ENCODE data around the gene PIEZO1.
A peak's percentile ranks its signal among the peaks of the same experiment; 100 is the strongest.

PIEZO1 gene

GRCh38 chr16:88784074-88784855 is 755 bp downstream of the PIEZO1 start:
- DNase-seq, result peak; percentile 70
- H3K27me3 Mint-ChIP-seq, result no peaks in the 10 kb centered on the region
- H3K4me3 Mint-ChIP-seq, result peak overlapping the region; percentile 83
- H3K27ac Mint-ChIP-seq, result peak overlapping the region; percentile 97
- H3K36me3 Mint-ChIP-seq (ENCODE audit: low read depth), result peaks cover 17% of the 10 kb centered on the region
- no peaks in the 10 kb centered on the region for H3K9me3 Mint-ChIP-seq
- peaks cover 48% of the 10 kb centered on the region for H3K4me1 Mint-ChIP-seq (ENCODE audit: low read depth)

DNA sequence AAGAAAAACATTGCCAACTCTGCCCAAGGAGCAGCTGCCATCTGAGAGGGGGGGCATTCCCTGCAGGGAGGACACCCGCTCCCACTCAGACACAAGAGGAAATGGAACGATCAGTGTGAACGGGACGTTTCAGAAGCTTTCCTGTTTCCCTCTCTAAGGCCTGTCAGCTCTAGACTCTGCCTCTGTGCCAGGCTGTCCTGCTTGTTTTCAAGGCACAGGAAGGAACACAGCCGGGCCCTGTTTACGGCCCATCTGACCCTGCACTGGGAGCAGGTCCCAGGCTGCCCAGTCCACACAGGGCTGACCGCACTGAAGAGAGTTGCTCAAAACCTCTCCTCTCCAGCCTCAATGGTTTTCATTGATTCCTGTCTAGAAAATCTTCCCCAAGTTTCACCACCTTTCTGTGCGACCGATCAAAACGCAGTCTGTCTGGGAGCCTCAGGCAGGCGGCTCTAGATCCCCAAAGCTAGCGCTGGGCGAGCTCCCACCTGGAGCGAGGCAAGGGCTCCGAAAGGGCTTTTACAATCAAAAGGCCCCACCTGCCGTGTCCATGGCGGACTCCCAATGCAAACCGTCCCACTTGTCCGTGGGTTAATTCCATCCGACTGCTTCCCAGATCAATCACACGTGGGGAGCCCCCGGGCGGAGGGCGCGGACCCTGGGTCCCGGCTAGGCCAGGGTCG is 1.5 kb downstream of the PIEZO1 start:
- Mint-ChIP-seq H3K4me3 (peak overlapping the region; percentile 83), H3K27me3 (no peaks in the 10 kb centered on the region), H3K27ac (peak overlapping the region; percentile 97), H3K4me1 (ENCODE audit: low read depth) (peaks cover 51% of the 10 kb centered on the region), H3K36me3 (ENCODE audit: low read depth) (peaks cover 17% of the 10 kb centered on the region), H3K9me3 (no peaks in the 10 kb centered on the region)
- peak; percentile 49 for DNase-seq

- peak; percentile 84 for DNase-seq
- Mint-ChIP-seq H3K27me3 (no peaks in the 10 kb centered on the region), H3K36me3 (ENCODE audit: low read depth) (peaks cover 25% of the 10 kb centered on the region), H3K4me1 (ENCODE audit: low read depth) (peaks cover 59% of the 10 kb centered on the region), H3K4me3 (peak overlapping the region; percentile 83), H3K27ac (peak overlapping the region; percentile 97), H3K9me3 (no peaks in the 10 kb centered on the region)
Measured at GRCh38 chr16:88782454-88783390, 2.3 kb downstream of the PIEZO1 start.

GRCh38 chr16:88781140-88782077 is 3.6 kb downstream of the PIEZO1 start:
- peak overlapping the region; percentile 83 for H3K4me3 Mint-ChIP-seq
- peak overlapping the region; percentile 97 for H3K27ac Mint-ChIP-seq
- peaks cover 33% of the 10 kb centered on the region for H3K36me3 Mint-ChIP-seq (ENCODE audit: low read depth)
- H3K27me3 Mint-ChIP-seq, result no peaks in the 10 kb centered on the region
- H3K9me3 Mint-ChIP-seq, result no peaks in the 10 kb centered on the region
- peaks cover 64% of the 10 kb centered on the region for H3K4me1 Mint-ChIP-seq (ENCODE audit: low read depth)
- DNase-seq, result peak; percentile 83

DNA sequence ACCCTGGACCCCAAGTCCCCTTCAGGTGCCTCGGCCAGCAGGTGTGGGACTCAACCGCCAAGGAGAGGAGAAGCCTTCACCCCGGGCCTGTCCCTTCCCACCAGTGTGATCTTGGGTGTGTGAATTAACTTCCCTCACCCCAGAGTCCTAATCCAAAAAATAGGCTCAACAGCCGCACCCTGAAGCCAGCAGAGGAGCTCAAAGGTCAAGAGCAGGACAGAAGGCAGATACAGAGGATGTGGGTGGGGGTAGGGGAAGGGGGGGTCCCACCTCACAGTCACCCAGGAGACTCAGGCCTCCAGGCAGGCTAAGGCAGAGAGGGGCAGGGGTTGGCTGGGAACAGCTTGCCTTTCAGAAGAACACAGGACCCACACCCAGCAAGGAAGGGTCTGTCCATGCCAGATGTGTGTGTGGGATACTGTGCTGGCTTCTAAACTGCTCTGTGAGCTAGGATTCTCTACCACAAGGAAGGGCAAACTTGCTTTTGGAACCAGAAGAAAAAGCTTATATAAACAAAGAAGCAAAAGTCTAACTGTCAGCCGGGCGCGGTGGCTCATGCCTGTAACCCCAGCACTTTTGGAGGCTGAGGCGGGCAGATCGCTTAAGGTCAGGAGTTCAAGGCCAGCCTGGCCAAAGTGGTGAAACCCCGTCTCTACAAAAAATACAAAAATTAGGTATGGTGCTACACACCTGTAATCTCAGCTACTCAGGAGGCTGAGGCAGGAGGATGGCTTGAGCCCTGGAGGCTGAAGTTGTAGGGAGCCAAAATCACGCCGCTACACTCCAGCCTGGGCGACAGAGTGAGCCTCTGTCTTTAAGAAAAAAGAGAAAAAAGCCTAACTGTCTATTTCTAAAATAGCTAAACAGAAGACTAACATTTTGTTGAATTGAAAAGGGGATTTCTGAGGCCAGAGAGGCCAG is 4.6 kb downstream of the PIEZO1 start:
- Mint-ChIP-seq H3K36me3 (ENCODE audit: low read depth) (peaks cover 38% of the 10 kb centered on the region), H3K4me3 (peak overlapping the region; percentile 83), H3K27me3 (no peaks in the 10 kb centered on the region), H3K27ac (peak overlapping the region; percentile 97), H3K9me3 (no peaks in the 10 kb centered on the region), H3K4me1 (ENCODE audit: low read depth) (peaks cover 61% of the 10 kb centered on the region)
- no peak for DNase-seq

DNA sequence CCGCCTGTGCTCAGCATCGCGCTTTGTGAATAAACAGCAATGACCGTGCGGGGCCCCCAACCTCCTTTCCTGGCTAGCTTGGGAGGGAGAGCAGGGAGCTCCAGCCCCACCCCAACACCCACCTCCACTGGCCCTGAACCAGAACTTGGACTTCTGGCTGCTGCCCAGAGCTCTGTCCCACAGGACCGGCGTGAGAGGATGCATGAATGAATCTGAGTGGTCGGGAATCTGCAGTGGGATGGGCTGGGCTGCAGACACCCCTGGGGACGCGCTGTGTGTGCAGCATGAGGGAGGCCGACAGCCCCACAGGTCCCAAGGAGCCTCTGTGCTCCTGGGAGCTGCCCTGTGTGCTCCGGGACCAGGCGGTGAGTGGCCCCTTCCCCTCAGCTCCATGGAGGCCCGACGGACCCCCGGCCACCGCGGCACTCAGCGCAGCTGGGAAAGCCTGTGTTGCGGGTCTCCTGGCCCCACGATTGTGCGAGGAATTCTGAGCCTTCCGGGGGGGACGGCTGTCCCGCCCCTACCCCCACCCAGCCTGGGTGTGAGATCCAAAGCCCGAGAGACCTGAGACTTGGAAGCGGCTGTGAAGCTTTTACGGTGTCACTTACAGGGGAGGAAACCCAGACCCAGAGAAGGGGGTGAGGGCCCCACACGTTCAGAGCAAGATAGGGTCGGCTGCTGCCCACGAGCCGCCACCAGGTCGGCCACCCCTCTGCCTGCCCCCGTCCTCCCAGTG is 5.4 kb downstream of the PIEZO1 start:
- DNase-seq, result no peak
- H3K4me3 Mint-ChIP-seq, result peak overlapping the region; percentile 83
- peak overlapping the region; percentile 97 for H3K27ac Mint-ChIP-seq
- no peaks in the 10 kb centered on the region for H3K9me3 Mint-ChIP-seq
- peaks cover 39% of the 10 kb centered on the region for H3K36me3 Mint-ChIP-seq (ENCODE audit: low read depth)
- no peaks in the 10 kb centered on the region for H3K27me3 Mint-ChIP-seq
- H3K4me1 Mint-ChIP-seq (ENCODE audit: low read depth), result peaks cover 61% of the 10 kb centered on the region

- H3K27me3 Mint-ChIP-seq, result no peaks in the 10 kb centered on the region
- H3K36me3 Mint-ChIP-seq (ENCODE audit: low read depth), result peaks cover 35% of the 10 kb centered on the region
- H3K4me1 Mint-ChIP-seq (ENCODE audit: low read depth), result peaks cover 62% of the 10 kb centered on the region
- no peaks in the 10 kb centered on the region for H3K9me3 Mint-ChIP-seq
- H3K4me3 Mint-ChIP-seq, result no peak overlapping the region
- peak overlapping the region; percentile 26 for H3K27ac Mint-ChIP-seq
- DNase-seq, result no peak
Measured at GRCh38 chr16:88778541-88779065, 6.4 kb downstream of the PIEZO1 start.

GRCh38 chr16:88778271-88778525 is 6.8 kb downstream of the PIEZO1 start:
- DNase-seq, result no peak
- Mint-ChIP-seq H3K27me3 (no peaks in the 10 kb centered on the region), H3K9me3 (no peaks in the 10 kb centered on the region), H3K4me3 (no peak overlapping the region), H3K4me1 (ENCODE audit: low read depth) (peaks cover 58% of the 10 kb centered on the region), H3K27ac (peak overlapping the region; percentile 26), H3K36me3 (ENCODE audit: low read depth) (peaks cover 31% of the 10 kb centered on the region)

DNA sequence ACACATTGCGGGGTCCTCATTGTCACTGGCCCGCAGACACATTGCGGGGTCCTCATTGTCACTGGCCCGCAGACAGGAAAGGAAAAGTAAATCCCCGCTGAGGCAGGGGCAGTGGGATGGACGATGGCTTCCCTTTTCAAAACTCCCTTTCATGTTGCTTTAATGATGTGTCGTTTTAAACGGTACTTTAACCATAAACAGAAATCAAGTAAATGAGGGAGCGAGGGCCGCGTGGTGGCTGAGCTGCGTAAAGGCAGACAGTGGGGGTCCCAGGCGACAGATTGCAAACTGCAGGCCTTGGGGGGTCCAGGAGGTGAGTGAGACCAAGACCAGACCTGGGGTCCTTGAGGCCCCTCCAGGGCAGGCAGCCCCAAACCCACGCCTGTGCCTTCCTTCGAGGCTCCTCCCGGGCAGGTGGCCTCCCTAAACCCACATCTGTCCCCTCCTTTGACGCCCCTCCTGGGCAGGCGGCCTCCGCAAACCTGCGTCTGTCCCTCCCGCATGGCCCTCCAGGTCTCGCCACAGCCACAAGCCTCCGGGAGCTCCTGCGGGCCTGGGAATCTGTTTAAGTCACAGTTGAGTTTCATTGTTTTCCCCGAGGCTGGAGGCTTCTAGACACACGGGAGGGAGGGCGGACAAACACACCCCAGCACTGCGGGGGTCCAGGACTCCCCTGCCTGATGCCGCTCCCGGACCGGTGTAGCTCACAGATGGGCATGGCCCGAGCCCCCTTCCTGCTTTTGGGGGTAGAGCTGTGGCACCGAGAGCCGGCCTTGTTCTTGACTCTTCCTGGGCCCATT is 7.3 kb downstream of the PIEZO1 start:
- Mint-ChIP-seq H3K9me3 (no peaks in the 10 kb centered on the region), H3K27ac (peak overlapping the region; percentile 26), H3K4me3 (no peak overlapping the region), H3K4me1 (ENCODE audit: low read depth) (peaks cover 56% of the 10 kb centered on the region), H3K36me3 (ENCODE audit: low read depth) (peaks cover 27% of the 10 kb centered on the region), H3K27me3 (no peaks in the 10 kb centered on the region)
- DNase-seq, result no peak

DNA sequence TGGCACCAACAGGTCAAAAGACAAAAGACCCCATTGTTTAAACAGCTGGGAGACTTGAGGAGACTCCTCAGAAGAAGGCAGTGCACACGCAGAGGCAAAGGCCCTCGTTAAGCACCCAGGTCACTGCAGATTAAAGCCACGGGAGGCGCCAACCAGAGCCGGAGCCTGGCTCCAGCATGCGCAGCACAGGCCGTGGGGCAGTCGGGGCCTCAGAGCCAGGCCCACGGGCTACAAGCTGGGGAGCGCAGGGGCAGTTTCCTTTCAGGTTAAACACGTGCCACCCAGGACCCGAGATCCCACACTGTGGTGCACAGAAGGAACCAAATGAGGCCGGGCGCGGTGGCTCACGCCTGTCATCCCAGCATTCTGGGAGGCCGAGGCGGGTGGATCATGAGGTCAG is 9.2 kb downstream of the PIEZO1 start:
- no peak for DNase-seq
- H3K4me1 Mint-ChIP-seq (ENCODE audit: low read depth), result peaks cover 44% of the 10 kb centered on the region
- no peaks in the 10 kb centered on the region for H3K9me3 Mint-ChIP-seq
- no peak overlapping the region for H3K27ac Mint-ChIP-seq
- peaks cover 25% of the 10 kb centered on the region for H3K36me3 Mint-ChIP-seq (ENCODE audit: low read depth)
- H3K4me3 Mint-ChIP-seq, result no peak overlapping the region
- H3K27me3 Mint-ChIP-seq, result no peaks in the 10 kb centered on the region

- Mint-ChIP-seq H3K36me3 (ENCODE audit: low read depth) (peaks cover 23% of the 10 kb centered on the region), H3K9me3 (no peaks in the 10 kb centered on the region), H3K4me1 (ENCODE audit: low read depth) (peaks cover 43% of the 10 kb centered on the region), H3K4me3 (no peak overlapping the region), H3K27me3 (no peaks in the 10 kb centered on the region), H3K27ac (no peak overlapping the region)
- DNase-seq, result no peak
Measured at GRCh38 chr16:88774544-88775393, 10.3 kb downstream of the PIEZO1 start.

Data from activated T-cell treated with anti-CD3 and anti-CD28 coated beads, Interleukin-2, amount 50 U/mL, for 24 hours (primary cell).